Stomach (tissue), 9 donors: ENCODE data around the gene ZNF469. TPM values are rescaled to one million over a fixed set of nuclear protein-coding genes. Genes with fewer than 3 reads are reported as not detected.

ENCODE experiments used
- DNase-seq, 2 donors: peaks; one replicate each; pipeline versions ENCODE4 v3.0.0 to v3.0.0-alpha.2; 2013 to 2019
- H3K27ac ChIP-seq, 5 donors: fragments of 200-600 bp in 4 of 5; sonication (generic) in 4 of 5; one replicate each; pipeline ENCODE4 v1.5.1; 2013 to 2019; ENCODE audit warnings: mild to moderate bottlenecking in 1 of 5, moderate library complexity in 1 of 5
- H3K27me3 ChIP-seq, 3 donors: fragments of 200-600 bp; sonication (generic); one replicate each; pipeline ENCODE4 v1.5.1; 2017 to 2019; ENCODE audit warnings: mixed run types in 1 of 3
- H3K36me3 ChIP-seq, 4 donors: fragments of 200-600 bp; sonication (generic); 1 replicate in 3 of 4; 2 replicates in 1 of 4; pipeline ENCODE4 v1.5.1; 2016 to 2019
- H3K4me1 ChIP-seq, 4 donors: fragments of 200-600 bp; sonication (generic); one replicate each; pipeline ENCODE4 v1.5.1; 2016 to 2019
- H3K4me3 ChIP-seq, 4 donors: fragments of 200-600 bp; sonication (generic) in 3 of 4; one replicate each; pipeline ENCODE4 v1.5.1; 2016 to 2019; ENCODE audit warnings: mild to moderate bottlenecking in 1 of 4
- H3K9me3 ChIP-seq, 4 donors: fragments of 200-600 bp; sonication (generic); one replicate each; pipeline ENCODE4 v1.5.1; 2016 to 2019
- EP300 ChIP-seq: sonication (generic); formaldehyde crosslinking; IDR thresholded peaks from one replicate; pipeline ENCODE4 v1.6.1; 2017; ENCODE audit warnings: antibody characterized with exemption
- POLR2A ChIP-seq, 4 donors: fragments of 450-650 bp; IDR thresholded peaks; one replicate each; pipeline ENCODE4 v1.6.1; 2016; ENCODE audit warnings: antibody characterized with exemption in 4 of 4, control low read depth in 2 of 4, mild to moderate bottlenecking in 1 of 4, moderate library complexity in 1 of 4
- POLR2AphosphoS5 ChIP-seq, 3 donors: sonication (generic); formaldehyde crosslinking; IDR thresholded peaks; one replicate each; pipeline ENCODE4 v1.6.1; 2016; ENCODE audit warnings: antibody characterized with exemption in 3 of 3
- WGBS, 5 donors: extraction: QIAGEN DNeasy Blood & Tissue Kit in 3 of 5; methylation state at CpG; one replicate each; pipeline versions ENCODE4 v1.1.5 to v1.1.7; 2013 to 2018; 5-methylcytosine and 5-hydroxymethylcytosine counted together
- intact Hi-C: fragments of 100-400 bp; cut with DNase I; formaldehyde crosslinking; loops from one replicate; pipeline ENCODE4 v1.15.1; 2023; ENCODE audit warnings: low total_unique reads
- polyA plus RNA-seq, 3 donors: library from polyadenylated mRNA; stranded (reverse); fragments of 200-250 nt; gene quantifications; one replicate each; pipeline ENCODE4 v1.2.3, GENCODE V29; 2013
- total RNA-seq, 5 donors: library from RNA; depleted of rRNA; stranded (reverse); fragments of >200 nt; gene quantifications; one replicate each; pipeline versions ENCODE4 v1.1.0 to v1.2.3, GENCODE V29; 2014 to 2016
- TF ChIP-seq, protein P1 (sequence below), 7 experiments: fragments of 450-650 bp in 4 of 7; fragments of 200-600 bp in 3 of 7; sonication (generic) in 3 of 7; IDR thresholded peaks; one replicate each; pipeline ENCODE4 v1.5.1; 2016 to 2019; ENCODE audit warnings: antibody characterized with exemption in 7 of 7, control low read depth in 2 of 7, mild to moderate bottlenecking in 1 of 7
- donor health status: healthy with polysubstance abuse.
- donor health status: Bipolar disorder and iron deficiency.
- donor health status: healthy.

ZNF469 gene
- total and polyA plus RNA-seq, 8 donors: under 0.01 to 6.2 (median 0.24) TPM

DNA sequence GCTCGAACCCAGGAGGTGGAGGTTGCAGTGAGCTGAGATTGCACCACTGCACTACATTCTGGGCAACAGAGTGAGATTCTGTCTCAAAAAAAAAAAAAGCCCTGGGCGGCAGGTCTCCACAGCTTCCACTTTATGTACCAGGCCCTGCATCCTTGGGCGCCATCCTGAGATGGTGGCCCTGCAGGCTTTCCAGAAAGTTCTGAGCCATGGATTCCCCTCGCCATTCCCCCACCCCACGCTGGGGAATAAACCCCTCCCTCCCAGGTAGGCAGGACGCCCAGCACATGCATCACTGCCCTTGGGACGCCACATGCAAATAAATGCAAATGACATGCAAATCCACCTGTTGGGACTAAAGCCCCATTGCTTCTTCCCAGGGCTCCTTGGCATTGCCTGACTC lies 13.8 kb upstream of the ZNF469 start:
- TF ChIP-seq, protein P1, sequence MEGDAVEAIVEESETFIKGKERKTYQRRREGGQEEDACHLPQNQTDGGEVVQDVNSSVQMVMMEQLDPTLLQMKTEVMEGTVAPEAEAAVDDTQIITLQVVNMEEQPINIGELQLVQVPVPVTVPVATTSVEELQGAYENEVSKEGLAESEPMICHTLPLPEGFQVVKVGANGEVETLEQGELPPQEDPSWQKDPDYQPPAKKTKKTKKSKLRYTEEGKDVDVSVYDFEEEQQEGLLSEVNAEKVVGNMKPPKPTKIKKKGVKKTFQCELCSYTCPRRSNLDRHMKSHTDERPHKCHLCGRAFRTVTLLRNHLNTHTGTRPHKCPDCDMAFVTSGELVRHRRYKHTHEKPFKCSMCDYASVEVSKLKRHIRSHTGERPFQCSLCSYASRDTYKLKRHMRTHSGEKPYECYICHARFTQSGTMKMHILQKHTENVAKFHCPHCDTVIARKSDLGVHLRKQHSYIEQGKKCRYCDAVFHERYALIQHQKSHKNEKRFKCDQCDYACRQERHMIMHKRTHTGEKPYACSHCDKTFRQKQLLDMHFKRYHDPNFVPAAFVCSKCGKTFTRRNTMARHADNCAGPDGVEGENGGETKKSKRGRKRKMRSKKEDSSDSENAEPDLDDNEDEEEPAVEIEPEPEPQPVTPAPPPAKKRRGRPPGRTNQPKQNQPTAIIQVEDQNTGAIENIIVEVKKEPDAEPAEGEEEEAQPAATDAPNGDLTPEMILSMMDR (IDR thresholded peaks at IDR 0.05): no peak
- no peak for TF ChIP-seq POLR2AphosphoS5 (IDR thresholded peaks at IDR 0.05)
- TF ChIP-seq POLR2A (IDR thresholded peaks at IDR 0.05): no peak
- no peak for TF ChIP-seq EP300
- intact Hi-C loops: no loop called here

DNA sequence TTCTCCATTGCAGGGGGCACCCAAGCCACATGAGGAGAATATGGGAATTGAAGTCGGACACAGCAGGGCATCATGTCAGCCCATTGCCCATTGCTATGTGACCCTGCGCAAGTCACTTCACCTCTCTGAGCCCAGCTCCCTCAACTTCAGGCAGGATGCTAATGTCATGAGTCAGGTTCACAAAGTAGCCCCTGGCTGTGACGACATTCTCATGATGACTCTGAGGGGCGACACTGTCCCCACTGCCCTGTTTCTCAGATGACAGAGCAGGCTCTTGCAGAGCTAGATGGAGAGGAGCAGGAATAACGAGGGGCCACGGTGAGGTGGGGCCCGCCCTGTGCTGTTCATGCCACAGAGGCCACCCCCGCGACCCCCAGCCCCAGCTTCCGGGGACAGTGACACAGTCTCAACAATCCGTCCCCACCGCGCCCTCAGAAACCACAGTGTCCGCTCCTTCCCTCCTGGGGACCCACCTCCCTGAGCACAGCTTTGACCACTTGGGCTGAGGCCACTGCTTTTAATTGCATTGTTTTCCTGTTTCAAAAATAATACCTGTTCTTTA lies 13.2 kb upstream of the ZNF469 start:
- no peak overlapping the region for H3K27ac ChIP-seq
- H3K4me3 ChIP-seq: no peak overlapping the region
- intact Hi-C loops: no loop called here
- 79 to 87% (median 83%) methylated on average over 13 to 14 of the region's 14 CpGs for WGBS, 5 donors
- H3K27me3 ChIP-seq: peaks cover 0 to 8% (median 0%) of the 10 kb centered on the region in 3 donors
- no peaks in the 10 kb centered on the region for H3K4me1 ChIP-seq
- no peaks in the 10 kb centered on the region for H3K9me3 ChIP-seq
- no peaks in the 10 kb centered on the region for H3K36me3 ChIP-seq
- TF ChIP-seq POLR2AphosphoS5 (IDR thresholded peaks at IDR 0.05): no peak
- TF ChIP-seq, protein P1 (IDR thresholded peaks at IDR 0.05): no peak
- TF ChIP-seq POLR2A (IDR thresholded peaks at IDR 0.05): no peak
- no peak for TF ChIP-seq EP300
- DNase-seq: no peak

More for the DNA sequence above, 13.8 kb upstream of the ZNF469 start:
- Histone ChIP-seq H3K27ac (no peak overlapping the region), H3K4me1 (no peaks in the 10 kb centered on the region), H3K27me3 (peaks cover 0 to 8% (median 0%) of the 10 kb centered on the region in 3 donors), H3K9me3 (no peaks in the 10 kb centered on the region), H3K36me3 (no peaks in the 10 kb centered on the region), H3K4me3 (no peak overlapping the region)
- 89 to 95% (median 93%) methylated on average over 7 of the region's 7 CpGs for WGBS, 5 donors
- no peak for DNase-seq

DNA sequence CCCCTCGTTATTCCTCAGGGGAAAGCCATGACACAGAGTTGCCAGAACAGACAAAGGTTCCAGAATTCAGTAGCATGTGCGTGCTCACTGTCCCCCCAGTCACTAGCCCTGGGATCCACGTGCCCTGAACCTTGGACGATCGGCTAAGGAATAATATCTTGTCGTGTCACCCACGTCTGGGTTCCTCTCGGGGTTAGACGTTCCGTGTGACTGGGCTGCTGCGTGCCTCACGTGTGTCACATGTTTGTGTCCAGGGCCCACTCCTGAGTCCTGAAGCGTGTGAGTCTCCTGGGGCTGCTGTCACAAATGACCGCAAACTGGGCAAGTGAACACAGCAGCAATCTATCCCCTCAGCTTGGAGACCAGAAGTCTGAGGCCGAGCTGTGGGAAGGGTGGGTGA lies 12.4 kb upstream of the ZNF469 start:
- intact Hi-C loops: no loop called here
- 90 to 93% (median 92%) methylated on average over 12 to 15 of the region's 15 CpGs for WGBS, 5 donors

DNA sequence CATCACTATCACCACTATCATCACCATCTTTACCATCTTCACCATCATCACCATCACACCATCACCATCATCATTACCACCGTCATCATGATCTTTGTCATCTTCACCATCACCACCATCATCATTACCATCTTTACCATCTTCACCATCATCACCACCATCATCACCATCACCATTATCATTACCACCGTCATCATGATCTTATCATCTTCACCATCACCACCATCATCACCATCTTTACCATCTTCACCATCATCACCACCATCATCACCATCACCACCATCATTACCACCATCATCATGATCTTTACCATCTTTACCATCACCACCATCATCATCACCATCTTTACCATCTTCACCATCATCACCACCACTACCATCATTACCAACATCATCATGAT lies 10.2 kb upstream of the ZNF469 start:
- intact Hi-C loops: no loop called here
- Histone ChIP-seq H3K27me3 (peaks cover 0 to 10% (median 0%) of the 10 kb centered on the region in 3 donors), H3K4me3 (no peak overlapping the region), H3K4me1 (no peaks in the 10 kb centered on the region), H3K9me3 (no peaks in the 10 kb centered on the region), H3K36me3 (no peaks in the 10 kb centered on the region), H3K27ac (no peak overlapping the region)
- TF ChIP-seq POLR2AphosphoS5 (IDR thresholded peaks at IDR 0.05) (no peak), POLR2A (IDR thresholded peaks at IDR 0.05) (no peak), EP300 (no peak)
- TF ChIP-seq, protein P1 (IDR thresholded peaks at IDR 0.05): no peak
- WGBS, 5 donors: 89 to 98% (median 94%) methylated on average over 2 of the region's 2 CpGs
- DNase-seq: no peak

More for the DNA sequence above, 12.4 kb upstream of the ZNF469 start:
- Histone ChIP-seq H3K36me3 (no peaks in the 10 kb centered on the region), H3K27me3 (peaks cover 0 to 8% (median 0%) of the 10 kb centered on the region in 3 donors), H3K27ac (no peak overlapping the region), H3K4me3 (no peak overlapping the region), H3K4me1 (no peaks in the 10 kb centered on the region), H3K9me3 (no peaks in the 10 kb centered on the region)
- DNase-seq: no peak
- no peak for TF ChIP-seq POLR2AphosphoS5 (IDR thresholded peaks at IDR 0.05)
- no peak for TF ChIP-seq EP300
- TF ChIP-seq, protein P1 (IDR thresholded peaks at IDR 0.05): no peak
- no peak for TF ChIP-seq POLR2A (IDR thresholded peaks at IDR 0.05)
